KMS-11 (cell line): ENCODE measurements around the gene ACOXL.

ENCODE experiments used
- H2AFZ ChIP-seq: fragments of 200-600 bp; sonication (generic); 2 replicates; pipeline ENCODE4 v1.6.1; 2016; ENCODE audit warnings: antibody characterized with exemption, mixed run types, low read depth
- H3K27ac ChIP-seq: fragments of 200-600 bp; sonication (generic); 2 replicates; pipeline ENCODE4 v1.6.1; 2016; ENCODE audit warnings: mild to moderate bottlenecking, mixed run types
- H3K27me3 ChIP-seq: fragments of 200-600 bp; sonication (generic); 2 replicates; pipeline ENCODE4 v1.6.1; 2017; ENCODE audit warnings: mild to moderate bottlenecking, low read depth, mixed run types, moderate library complexity; ENCODE audit not compliant: insufficient read depth
- H3K36me3 ChIP-seq: fragments of 200-600 bp; sonication (generic); 2 replicates; pipeline ENCODE4 v1.6.1; 2017; ENCODE audit warnings: mild to moderate bottlenecking, mixed run types; ENCODE audit not compliant: insufficient read depth
- H3K4me1 ChIP-seq: fragments of 200-600 bp; sonication (generic); 2 replicates; pipeline ENCODE4 v1.6.1; 2016; ENCODE audit warnings: mild to moderate bottlenecking, low read depth, mixed run types; ENCODE audit not compliant: poor library complexity, severe bottlenecking
- H3K4me2 ChIP-seq: fragments of 200-600 bp; sonication (generic); 2 replicates; pipeline ENCODE4 v1.7.0; 2016; ENCODE audit warnings: mild to moderate bottlenecking, mixed run types
- H3K4me3 ChIP-seq: fragments of 200-600 bp; sonication (generic); IDR thresholded peaks from 2 replicates; pipeline ENCODE4 v1.6.1; 2017; ENCODE audit warnings: low read depth, low read length, mixed read lengths; ENCODE audit not compliant: insufficient read depth
- H3K79me2 ChIP-seq: fragments of 200-600 bp; sonication (generic); 2 replicates; pipeline ENCODE4 v1.6.1; 2016; ENCODE audit warnings: low read depth, mixed run types; ENCODE audit not compliant: insufficient read depth
- H3K9ac ChIP-seq: fragments of 200-600 bp; sonication (generic); 2 replicates; pipeline ENCODE4 v1.6.1; 2016; ENCODE audit warnings: mild to moderate bottlenecking, mixed run types
- H4K20me1 ChIP-seq: fragments of 200-600 bp; sonication (generic); 2 replicates; pipeline ENCODE4 v1.6.1; 2016; ENCODE audit warnings: mild to moderate bottlenecking, mixed run types; ENCODE audit not compliant: insufficient read depth
- CTCF ChIP-seq: fragments of 200-600 bp; sonication (generic); conservative IDR thresholded peaks from 2 replicates; pipeline ENCODE4 v1.6.1; 2017; ENCODE audit warnings: low read depth, mild to moderate bottlenecking, antibody characterized with exemption, low read length, moderate library complexity, mixed read lengths

Gene ACOXL

DNA sequence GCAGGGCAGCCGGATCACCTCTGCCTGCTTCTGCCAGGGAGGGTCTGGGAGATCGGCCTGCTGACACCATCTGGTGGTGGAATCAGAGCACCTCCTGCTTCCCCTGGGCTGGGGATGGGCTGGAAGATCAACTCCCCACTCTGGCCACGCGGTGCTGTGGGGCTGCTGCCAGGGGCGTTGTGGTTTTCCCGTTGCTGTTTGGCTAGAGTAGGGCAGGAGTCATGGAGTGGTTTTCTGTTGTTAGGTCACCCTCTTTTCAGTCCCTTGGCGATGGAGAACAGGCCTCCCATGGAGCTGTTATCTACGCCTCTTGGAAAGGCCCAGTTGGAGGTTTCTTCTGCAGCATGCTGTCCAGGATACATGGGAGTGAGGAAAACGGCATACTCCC lies 403.5 kb downstream of the ACOXL start:
- peaks cover 10% of the 10 kb centered on the region; the same call in 1 of the 2 replicates for H4K20me1 ChIP-seq
- H3K27me3 ChIP-seq = no peaks in the 10 kb centered on the region
- no peak overlapping the region for H3K27ac ChIP-seq
- no peak for TF ChIP-seq CTCF
- no peak overlapping the region for H3K4me3 ChIP-seq
- no peak overlapping the region for H3K4me2 ChIP-seq
- peaks cover 17% of the 10 kb centered on the region for H3K4me1 ChIP-seq
- H2AFZ ChIP-seq = no peak overlapping the region
- H3K36me3 ChIP-seq = no peaks in the 10 kb centered on the region
- peaks cover 20% of the 10 kb centered on the region; the same call in 1 of the 2 replicates for H3K79me2 ChIP-seq
- H3K9ac ChIP-seq = no peak overlapping the region

- no peak overlapping the region for H3K4me3 ChIP-seq
- TF ChIP-seq CTCF = no peak
- no peaks in the 10 kb centered on the region for H3K27me3 ChIP-seq
- H3K9ac ChIP-seq = no peak overlapping the region
- peaks cover 9% of the 10 kb centered on the region for H4K20me1 ChIP-seq
- no peak overlapping the region for H3K27ac ChIP-seq
- no peak overlapping the region for H2AFZ ChIP-seq
- peaks cover 17% of the 10 kb centered on the region; the same call in 1 of the 2 replicates for H3K79me2 ChIP-seq
- peaks cover 22% of the 10 kb centered on the region for H3K4me1 ChIP-seq
- no peak overlapping the region for H3K4me2 ChIP-seq
- no peaks in the 10 kb centered on the region for H3K36me3 ChIP-seq
Measured at GRCh38 chr2:111138839-111139238, 406.5 kb downstream of the ACOXL start.

DNA sequence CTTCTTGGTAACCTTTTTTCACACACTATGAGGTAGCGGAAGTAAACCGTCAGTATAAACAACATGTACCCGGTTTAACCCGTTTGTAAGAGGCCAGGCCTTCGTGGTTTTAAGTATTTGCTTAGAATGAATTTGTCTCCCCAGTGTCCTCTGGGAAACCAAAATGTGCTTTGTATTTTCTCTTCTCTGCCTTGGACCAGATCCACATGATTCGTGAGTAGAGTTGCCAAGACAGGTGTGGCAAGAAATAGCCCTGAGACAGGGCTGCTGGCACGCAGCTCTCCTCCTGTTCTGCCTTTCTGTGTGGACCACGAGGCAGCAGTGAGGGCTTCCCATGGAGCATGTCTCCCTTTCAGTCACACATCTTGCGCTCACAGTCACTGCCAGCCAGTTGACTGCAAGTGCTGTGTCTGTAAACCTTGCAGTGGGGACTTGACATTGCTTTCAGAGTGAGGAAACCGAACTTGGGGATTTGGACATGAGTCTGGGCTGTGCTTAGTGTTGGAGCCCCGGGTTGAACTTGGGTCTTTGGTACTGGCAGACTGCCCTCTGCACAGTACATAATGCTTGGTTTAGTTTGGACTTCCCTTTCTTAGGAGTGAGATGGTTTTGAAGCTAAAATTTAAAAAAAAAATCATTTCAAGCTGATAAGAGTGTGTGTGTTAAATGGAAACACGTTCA lies 407.4 kb downstream of the ACOXL start:
- no peaks in the 10 kb centered on the region; the same call in none of the 2 replicates for H4K20me1 ChIP-seq
- TF ChIP-seq CTCF = no peak
- H3K27me3 ChIP-seq = no peaks in the 10 kb centered on the region
- H3K9ac ChIP-seq = no peak overlapping the region
- H2AFZ ChIP-seq = no peak overlapping the region
- H3K79me2 ChIP-seq = peaks cover 7% of the 10 kb centered on the region; the same call in 1 of the 2 replicates
- no peak overlapping the region for H3K4me3 ChIP-seq
- H3K4me2 ChIP-seq = no peak overlapping the region
- peaks cover 26% of the 10 kb centered on the region for H3K4me1 ChIP-seq
- no peak overlapping the region for H3K27ac ChIP-seq
- no peaks in the 10 kb centered on the region for H3K36me3 ChIP-seq

- Histone ChIP-seq H4K20me1 (peaks cover 6% of the 10 kb centered on the region), H3K27ac (no peak overlapping the region), H3K9ac (no peak overlapping the region), H3K36me3 (no peaks in the 10 kb centered on the region), H3K27me3 (no peaks in the 10 kb centered on the region), H2AFZ (no peak overlapping the region), H3K4me3 (no peak overlapping the region), H3K79me2 (peaks cover 10% of the 10 kb centered on the region; the same call in 1 of the 2 replicates), H3K4me2 (no peak overlapping the region), H3K4me1 (peaks cover 36% of the 10 kb centered on the region)
- TF ChIP-seq CTCF = no peak
Measured at GRCh38 chr2:111140815-111141214, 408.4 kb downstream of the ACOXL start.
